GM12878 (cell line): ENCODE measurements around the gene BGLAP. TPM values are rescaled to one million over a fixed set of nuclear protein-coding genes. Genes with fewer than 3 reads are reported as not detected.

Source experiments
- ATF7 ChIP-seq: fragments of 450-650 bp; IDR thresholded peaks from 2 replicates; pipeline ENCODE4 v1.6.1; 2016; ENCODE audit warnings: low read depth, mild to moderate bottlenecking
- BMI1 ChIP-seq: fragments of 450-650 bp; IDR thresholded peaks from 2 replicates; pipeline ENCODE4 v1.6.1; 2016; ENCODE audit warnings: mild to moderate bottlenecking, moderate library complexity, borderline replicate concordance
- CEBPB ChIP-seq, 2 experiments: fragments of 150-350 bp in 1 of 2; IDR thresholded peaks; 2 replicates each; pipeline ENCODE4 v1.6.1; 2012 to 2014; ENCODE audit warnings: low read depth in 2 of 2, low read length in 2 of 2, borderline replicate concordance in 1 of 2, inconsistent platforms in 1 of 2
- CHD2 ChIP-seq: IDR thresholded peaks from 2 replicates; pipeline ENCODE4 v1.6.1; 2011; ENCODE audit warnings: low read depth, low read length, improper control_type of control experiment, borderline replicate concordance
- EP300 ChIP-seq, 2 experiments: fragments of 150-350 bp in 1 of 2; IDR thresholded peaks; 2 replicates each; pipeline ENCODE4 v1.6.1; 2011 to 2012; ENCODE audit warnings: low read depth in 2 of 2, low read length in 2 of 2, borderline replicate concordance in 1 of 2, improper control_type of control experiment in 1 of 2, inconsistent platforms in 1 of 2; ENCODE audit not compliant: control insufficient read depth in 1 of 2
- JUNB ChIP-seq: IDR thresholded peaks from 2 replicates; pipeline ENCODE4 v1.6.1; 2016; ENCODE audit warnings: antibody characterized with exemption, mild to moderate bottlenecking
- MEF2B ChIP-seq: fragments of 450-650 bp; IDR thresholded peaks from 2 replicates; pipeline ENCODE4 v1.6.1; 2018; ENCODE audit warnings: mild to moderate bottlenecking, moderate library complexity; ENCODE audit not compliant: partially characterized antibody, poor library complexity, severe bottlenecking
- MTA2 ChIP-seq: fragments of 450-650 bp; IDR thresholded peaks from 2 replicates; pipeline ENCODE4 v1.6.1; 2016; ENCODE audit warnings: low read depth, mild to moderate bottlenecking, moderate library complexity
- MYC ChIP-seq: IDR thresholded peaks from 2 replicates; pipeline ENCODE4 v1.6.1; 2011; ENCODE audit warnings: mild to moderate bottlenecking, low read length, moderate library complexity, inconsistent platforms; ENCODE audit not compliant: insufficient read depth, insufficient replicate concordance, insufficient read length, severe bottlenecking
- NFIC ChIP-seq: IDR thresholded peaks from 2 replicates; pipeline ENCODE4 v1.6.1; 2012; ENCODE audit warnings: low read depth, mild to moderate bottlenecking, inconsistent platforms, low read length, moderate library complexity
- NFYA ChIP-seq: IDR thresholded peaks from 2 replicates; pipeline ENCODE4 v1.6.1; 2011; ENCODE audit warnings: low read depth, mild to moderate bottlenecking, low read length, improper control_type of control experiment, borderline replicate concordance
- POLR2A ChIP-seq: IDR thresholded peaks from 2 replicates; pipeline ENCODE4 v1.6.1; 2011; ENCODE audit warnings: low read depth, mild to moderate bottlenecking, low read length
- RCOR1 ChIP-seq: conservative IDR thresholded peaks from 2 replicates; pipeline ENCODE4 v1.6.1; 2012; ENCODE audit warnings: low read depth, low read length, improper control_type of control experiment
- RFX5 ChIP-seq: IDR thresholded peaks from 2 replicates; pipeline ENCODE4 v1.6.1; 2011; ENCODE audit warnings: low read depth, low read length, improper control_type of control experiment
- RUNX3 ChIP-seq: IDR thresholded peaks from 2 replicates; pipeline ENCODE4 v1.6.1; 2012; ENCODE audit warnings: low read length, inconsistent platforms
- SMAD1 ChIP-seq: fragments of 450-650 bp; IDR thresholded peaks from 2 replicates; pipeline ENCODE4 v1.6.1; 2018; ENCODE audit warnings: mild to moderate bottlenecking, low read depth; ENCODE audit not compliant: partially characterized antibody
- SMC3 ChIP-seq: IDR thresholded peaks from 2 replicates; pipeline ENCODE4 v1.6.1; 2011; ENCODE audit warnings: low read length, improper control_type of control experiment, borderline replicate concordance
- SUZ12 ChIP-seq: fragments of 200-600 bp; sonication (generic); IDR thresholded peaks from one replicate; pipeline ENCODE4 v1.6.1; 2018; ENCODE audit warnings: antibody characterized with exemption, mild to moderate bottlenecking; ENCODE audit not compliant: unreplicated experiment
- TARDBP ChIP-seq: IDR thresholded peaks from 2 replicates; pipeline ENCODE4 v1.6.1; 2016; ENCODE audit warnings: borderline replicate concordance
- TCF12 ChIP-seq: IDR thresholded peaks from 2 replicates; pipeline ENCODE4 v1.6.1; 2011; ENCODE audit warnings: low read depth, mild to moderate bottlenecking, low read length
- ZNF207 ChIP-seq: fragments of 450-650 bp; IDR thresholded peaks from 2 replicates; pipeline ENCODE4 v1.6.1; 2014; ENCODE audit warnings: antibody characterized with exemption, mild to moderate bottlenecking, borderline replicate concordance
- polyA plus RNA-seq, 11 experiments: library from polyadenylated mRNA; depleted of rRNA in 4 of 11; unstranded in 6 of 11; stranded (reverse) in 5 of 11; fragments of >200 nt; fragmentation: Nextera tagmentation in 4 of 11; fragmentation: Illumina TruSeq in 1 of 11; extraction: Ambion mirVana in 4 of 11; extraction: Trizol in 1 of 11; gene quantifications; 1 replicate in 1 of 11; 2 replicates in 10 of 11; pipeline versions ENCODE4 v1.2.1 to v1.2.3, GENCODE V29; 2011 to 2016; ENCODE audit warnings: inconsistent platforms in 2 of 11, missing spikeins in 2 of 11, low read depth in 1 of 11
- total RNA-seq, 4 experiments: library from RNA; depleted of rRNA in 3 of 4; stranded (reverse); fragments of >200 nt in 3 of 4; fragmentation: Illumina TruSeq in 1 of 4; extraction: Trizol in 1 of 4; gene quantifications; 2 replicates each; pipeline versions ENCODE4 v1.2.1 to v1.2.3, GENCODE V29; 2013 to 2021
- TF ChIP-seq, protein P1 (sequence below): fragments of 450-650 bp; IDR thresholded peaks from 2 replicates; pipeline ENCODE4 v1.6.1; 2017; ENCODE audit warnings: mild to moderate bottlenecking, moderate library complexity
- TF ChIP-seq, protein P2 (sequence below): fragments of 450-650 bp; conservative IDR thresholded peaks from 2 replicates; pipeline ENCODE4 v1.6.1; 2017; ENCODE audit warnings: mild to moderate bottlenecking, moderate library complexity

BGLAP gene
- total and polyA plus RNA-seq, 10 of the 15 experiments (the other 5 are each of a cell fraction or from before 2014, with no cell fraction given) = 0.20 to 1.8 (median 0.40) TPM; not detected in 3

DNA sequence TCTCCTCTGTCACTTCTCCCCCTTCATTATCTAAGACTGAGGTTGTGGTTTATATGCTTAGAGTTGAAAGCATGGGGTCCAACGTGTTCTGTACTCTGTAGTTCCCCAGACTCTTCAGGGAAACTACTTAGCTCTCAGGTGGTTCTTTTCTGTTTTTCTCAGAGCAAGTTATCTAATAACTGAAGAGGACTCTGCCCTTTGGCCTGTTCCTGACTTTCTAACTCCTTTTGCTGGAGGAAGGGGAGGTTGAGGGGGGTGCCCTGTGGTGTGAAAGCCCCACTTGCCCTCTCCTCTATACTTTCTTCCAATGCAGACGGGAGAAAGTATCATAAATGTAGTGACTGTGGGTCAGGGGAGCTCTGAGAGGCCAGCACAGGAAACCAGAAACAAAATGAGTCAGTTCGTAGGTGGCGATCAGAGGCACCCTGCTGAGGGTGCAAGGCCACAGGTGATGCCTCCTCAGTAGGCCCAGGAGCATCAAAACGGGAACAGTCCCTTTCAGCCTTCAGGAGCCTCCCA is 43.1 kb upstream of the BGLAP start (continued):
- TF ChIP-seq, protein P1, sequence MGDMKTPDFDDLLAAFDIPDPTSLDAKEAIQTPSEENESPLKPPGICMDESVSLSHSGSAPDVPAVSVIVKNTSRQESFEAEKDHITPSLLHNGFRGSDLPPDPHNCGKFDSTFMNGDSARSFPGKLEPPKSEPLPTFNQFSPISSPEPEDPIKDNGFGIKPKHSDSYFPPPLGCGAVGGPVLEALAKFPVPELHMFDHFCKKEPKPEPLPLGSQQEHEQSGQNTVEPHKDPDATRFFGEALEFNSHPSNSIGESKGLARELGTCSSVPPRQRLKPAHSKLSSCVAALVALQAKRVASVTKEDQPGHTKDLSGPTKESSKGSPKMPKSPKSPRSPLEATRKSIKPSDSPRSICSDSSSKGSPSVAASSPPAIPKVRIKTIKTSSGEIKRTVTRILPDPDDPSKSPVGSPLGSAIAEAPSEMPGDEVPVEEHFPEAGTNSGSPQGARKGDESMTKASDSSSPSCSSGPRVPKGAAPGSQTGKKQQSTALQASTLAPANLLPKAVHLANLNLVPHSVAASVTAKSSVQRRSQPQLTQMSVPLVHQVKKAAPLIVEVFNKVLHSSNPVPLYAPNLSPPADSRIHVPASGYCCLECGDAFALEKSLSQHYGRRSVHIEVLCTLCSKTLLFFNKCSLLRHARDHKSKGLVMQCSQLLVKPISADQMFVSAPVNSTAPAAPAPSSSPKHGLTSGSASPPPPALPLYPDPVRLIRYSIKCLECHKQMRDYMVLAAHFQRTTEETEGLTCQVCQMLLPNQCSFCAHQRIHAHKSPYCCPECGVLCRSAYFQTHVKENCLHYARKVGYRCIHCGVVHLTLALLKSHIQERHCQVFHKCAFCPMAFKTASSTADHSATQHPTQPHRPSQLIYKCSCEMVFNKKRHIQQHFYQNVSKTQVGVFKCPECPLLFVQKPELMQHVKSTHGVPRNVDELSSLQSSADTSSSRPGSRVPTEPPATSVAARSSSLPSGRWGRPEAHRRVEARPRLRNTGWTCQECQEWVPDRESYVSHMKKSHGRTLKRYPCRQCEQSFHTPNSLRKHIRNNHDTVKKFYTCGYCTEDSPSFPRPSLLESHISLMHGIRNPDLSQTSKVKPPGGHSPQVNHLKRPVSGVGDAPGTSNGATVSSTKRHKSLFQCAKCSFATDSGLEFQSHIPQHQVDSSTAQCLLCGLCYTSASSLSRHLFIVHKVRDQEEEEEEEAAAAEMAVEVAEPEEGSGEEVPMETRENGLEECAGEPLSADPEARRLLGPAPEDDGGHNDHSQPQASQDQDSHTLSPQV = no peak
- TF ChIP-seq NFIC = 0 out of 2 replicates have a peak, but pooled peaks have one; percentile 14
- no peak; the same call in 1 of the 2 replicates for TF ChIP-seq ATF7
- no peak for TF ChIP-seq CEBPB (IDR thresholded peaks at IDR 0.05; ENCODE audit: borderline replicate concordance in 1 of 2, low read depth in 2 of 2, low read length in 2 of 2)
- TF ChIP-seq POLR2A = no peak
- TF ChIP-seq MYC = no peak
- TF ChIP-seq EP300 (IDR thresholded peaks at IDR 0.05; ENCODE audit: borderline replicate concordance in 1 of 2, control insufficient read depth in 1 of 2, low read depth in 2 of 2, low read length in 2 of 2) = peak in 1 of 2 experiments; percentile 21; a peak in 2 of 4 replicates
- TF ChIP-seq TARDBP = no peak
- no peak for TF ChIP-seq TCF12
- peak; percentile 63 for TF ChIP-seq JUNB
- no peak for TF ChIP-seq ZNF207
- TF ChIP-seq MTA2 = peak; percentile 43; the same call in 1 of the 2 replicates
- TF ChIP-seq, protein P2, sequence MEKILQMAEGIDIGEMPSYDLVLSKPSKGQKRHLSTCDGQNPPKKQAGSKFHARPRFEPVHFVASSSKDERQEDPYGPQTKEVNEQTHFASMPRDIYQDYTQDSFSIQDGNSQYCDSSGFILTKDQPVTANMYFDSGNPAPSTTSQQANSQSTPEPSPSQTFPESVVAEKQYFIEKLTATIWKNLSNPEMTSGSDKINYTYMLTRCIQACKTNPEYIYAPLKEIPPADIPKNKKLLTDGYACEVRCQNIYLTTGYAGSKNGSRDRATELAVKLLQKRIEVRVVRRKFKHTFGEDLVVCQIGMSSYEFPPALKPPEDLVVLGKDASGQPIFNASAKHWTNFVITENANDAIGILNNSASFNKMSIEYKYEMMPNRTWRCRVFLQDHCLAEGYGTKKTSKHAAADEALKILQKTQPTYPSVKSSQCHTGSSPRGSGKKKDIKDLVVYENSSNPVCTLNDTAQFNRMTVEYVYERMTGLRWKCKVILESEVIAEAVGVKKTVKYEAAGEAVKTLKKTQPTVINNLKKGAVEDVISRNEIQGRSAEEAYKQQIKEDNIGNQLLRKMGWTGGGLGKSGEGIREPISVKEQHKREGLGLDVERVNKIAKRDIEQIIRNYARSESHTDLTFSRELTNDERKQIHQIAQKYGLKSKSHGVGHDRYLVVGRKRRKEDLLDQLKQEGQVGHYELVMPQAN = no peak
- no peak for TF ChIP-seq RFX5
- TF ChIP-seq BMI1 = no peak
- TF ChIP-seq NFYA = no peak
- TF ChIP-seq SMC3 = 0 out of 2 replicates have a peak, but pooled peaks have one; percentile 1
- TF ChIP-seq CHD2 = no peak
- TF ChIP-seq SMAD1 = peak; percentile 16
- TF ChIP-seq MEF2B = peak; percentile 78
- no peak for TF ChIP-seq SUZ12
- TF ChIP-seq RUNX3 = peak; percentile 74
- no peak for TF ChIP-seq RCOR1
